ENCODE data around the gene CELA3B.
A peak's percentile ranks its signal among the peaks of the same experiment; 100 is the strongest.
"Not testable (repeated sequence)": the region's sequence is repeated elsewhere in the genome, so short reads cannot be mapped to it uniquely, and the experiment has no call there.

CELA3B gene

DNA sequence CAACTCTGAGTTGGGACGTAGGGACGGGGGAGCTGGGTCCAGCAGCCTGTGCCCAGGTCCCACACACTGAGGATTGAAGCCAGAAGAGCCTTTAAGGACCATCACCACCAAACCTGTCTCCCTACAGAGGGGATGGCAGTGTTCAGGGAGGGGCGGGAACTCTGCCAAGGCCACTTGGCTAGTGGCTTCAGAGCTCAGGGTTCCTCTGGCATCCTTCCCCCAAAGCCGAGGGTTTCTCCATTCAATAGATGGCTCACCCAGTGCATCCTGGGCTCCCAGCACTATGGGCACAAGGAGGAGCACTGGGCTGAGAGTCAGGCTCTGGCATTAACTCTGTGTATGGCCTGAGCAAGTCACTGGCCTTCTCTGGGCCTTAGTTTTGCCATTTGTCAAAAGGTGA, 4.4 kb downstream of the CELA3B start:
- DNase-seq, result not testable (repeated sequence)

DNA sequence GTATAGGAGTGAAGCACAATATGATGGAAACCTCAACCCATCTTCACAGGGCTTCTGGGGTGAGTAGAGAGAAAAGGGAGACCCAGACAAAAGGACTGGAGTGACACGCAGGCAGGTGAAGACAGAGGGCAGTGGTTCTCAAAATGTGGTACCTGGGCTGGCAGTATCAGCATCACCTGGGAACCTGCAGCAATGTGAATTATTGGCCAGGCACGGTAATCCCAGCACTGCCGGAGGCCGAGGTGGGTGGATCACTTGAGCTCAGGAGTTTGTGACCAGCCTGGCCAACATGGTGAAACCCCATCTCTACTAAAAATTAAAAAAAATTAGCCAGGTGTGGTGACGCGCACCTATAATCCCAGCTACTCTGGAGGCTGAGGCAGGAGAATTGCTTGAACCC, 5.3 kb downstream of the CELA3B start:
- DNase-seq, result not testable (repeated sequence)

DNA sequence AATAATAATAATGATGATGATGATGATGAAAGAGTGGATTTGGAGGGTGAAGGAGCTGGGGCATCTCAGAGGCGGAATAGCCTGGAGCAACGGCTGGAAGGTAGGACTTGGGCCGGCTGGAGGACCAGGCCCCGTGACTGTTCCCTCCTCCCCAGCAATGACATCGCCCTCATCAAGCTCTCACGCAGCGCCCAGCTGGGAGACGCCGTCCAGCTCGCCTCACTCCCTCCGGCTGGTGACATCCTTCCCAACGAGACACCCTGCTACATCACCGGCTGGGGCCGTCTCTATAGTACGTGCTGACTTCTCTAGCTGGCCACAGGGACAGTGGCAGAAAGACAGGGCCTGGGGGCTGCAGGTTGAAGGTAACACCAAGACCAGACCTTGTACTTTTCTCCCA, 6.7 kb downstream of the CELA3B start:
- DNase-seq, result not testable (repeated sequence)

DNA sequence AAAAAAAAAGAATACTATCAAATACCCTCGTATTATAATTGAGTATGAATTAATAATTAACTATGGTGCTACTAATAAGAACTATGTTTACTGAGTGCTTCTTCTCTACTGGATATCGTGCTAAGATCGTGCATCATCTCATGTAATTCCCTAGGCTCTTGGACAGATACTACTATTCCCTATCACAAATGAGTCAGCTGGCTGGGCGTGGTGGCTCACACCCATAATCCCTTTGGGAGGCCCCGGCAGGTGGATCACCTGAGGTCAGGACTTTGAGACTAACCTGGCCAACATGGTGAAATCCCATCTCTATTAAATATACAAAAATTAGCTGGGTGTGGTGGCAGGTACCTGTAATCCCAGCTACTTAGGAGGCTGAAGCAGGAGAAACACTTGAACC, 9.1 kb downstream of the CELA3B start:
- DNase-seq, result not testable (repeated sequence)

DNA sequence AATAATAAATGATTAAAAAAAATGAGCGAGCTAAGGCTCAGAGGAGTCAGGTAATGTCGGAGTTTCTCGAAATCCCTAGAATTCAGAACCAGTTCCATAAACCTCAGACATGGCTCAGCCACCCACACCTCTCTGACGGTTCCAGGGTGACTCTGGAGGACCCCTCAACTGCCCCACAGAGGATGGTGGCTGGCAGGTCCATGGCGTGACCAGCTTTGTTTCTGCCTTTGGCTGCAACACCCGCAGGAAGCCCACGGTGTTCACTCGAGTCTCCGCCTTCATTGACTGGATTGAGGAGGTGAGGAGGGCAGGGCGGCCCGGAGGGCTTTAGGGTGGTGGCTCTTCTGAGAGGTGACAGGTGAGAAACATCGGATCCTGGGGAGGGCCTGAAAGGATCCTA, 9.6 kb downstream of the CELA3B start:
- not testable (repeated sequence) for DNase-seq

DNA sequence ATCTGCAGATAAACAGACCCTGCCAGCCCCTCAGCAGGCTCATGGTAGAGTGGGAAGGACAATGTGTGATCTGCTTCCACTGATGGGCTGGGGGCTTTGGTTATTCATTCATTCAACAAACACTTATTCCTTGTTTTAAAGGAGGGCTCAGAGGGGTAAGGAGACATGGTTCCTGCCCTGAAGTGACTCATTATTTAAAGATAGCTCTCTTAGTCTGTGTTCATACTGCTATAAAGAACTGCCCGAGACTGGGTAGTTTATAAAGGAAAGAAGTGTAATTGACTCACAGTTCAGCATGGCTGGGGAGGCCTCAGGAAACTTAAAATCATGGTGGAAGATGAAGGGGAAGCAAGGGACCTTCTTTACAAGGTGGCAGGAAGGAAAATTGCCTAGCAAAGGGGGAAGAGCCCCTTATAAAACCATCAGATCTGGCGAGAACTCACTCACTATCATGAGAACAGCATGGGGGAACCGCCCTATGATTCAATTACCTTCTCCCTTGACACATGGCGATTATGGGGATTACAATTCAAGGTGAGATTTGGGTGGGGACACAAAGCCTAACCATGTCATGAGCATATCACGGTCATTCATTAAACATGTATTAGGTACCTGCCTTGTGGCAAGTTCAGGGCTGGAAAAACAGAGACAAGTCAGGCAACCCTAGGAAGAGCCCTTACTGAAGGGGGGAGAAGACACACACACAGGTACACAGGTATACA, 13.0 kb downstream of the CELA3B start:
- DNase-seq, result not testable (repeated sequence)

DNA sequence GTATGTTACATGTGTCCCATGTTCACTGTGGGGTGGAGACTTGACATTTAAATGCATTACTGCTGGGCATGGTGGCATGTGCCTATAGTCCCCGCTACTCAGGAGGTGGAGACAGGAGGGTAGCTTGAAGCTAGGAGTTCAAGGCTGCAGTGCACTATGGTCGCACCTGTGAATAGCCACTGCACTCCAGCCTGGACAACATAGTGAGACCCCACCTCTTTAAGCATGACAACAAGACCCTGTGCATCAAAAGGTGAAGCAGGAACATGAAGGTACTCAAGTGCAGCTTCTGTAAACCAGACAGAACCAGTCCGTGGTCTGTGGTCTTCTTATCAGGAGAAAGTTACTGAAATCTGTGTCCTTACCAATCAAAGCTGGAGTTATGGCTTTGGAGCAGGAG, 15.4 kb downstream of the CELA3B start:
- DNase-seq, result not testable (repeated sequence)

DNA sequence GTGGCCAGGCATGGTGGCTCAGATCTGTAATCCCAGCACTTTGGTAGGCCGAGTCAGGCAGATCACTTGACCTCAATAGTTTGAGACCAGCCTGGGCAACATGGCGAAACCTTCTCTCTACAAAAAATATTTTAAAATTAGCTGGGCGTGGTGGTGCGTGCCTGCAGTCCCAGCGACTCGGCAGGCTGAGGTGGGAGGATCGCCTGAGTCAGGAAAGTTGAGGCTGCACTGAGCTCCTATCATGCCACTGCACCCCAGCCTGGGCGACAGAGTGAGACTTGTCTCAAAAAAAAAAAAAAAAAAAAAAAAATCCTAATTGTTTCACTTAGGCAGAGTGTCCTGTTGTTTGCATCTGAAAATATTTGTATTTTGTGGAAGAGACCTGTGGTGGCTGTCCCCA, 17.9 kb downstream of the CELA3B start:
- not testable (repeated sequence) for DNase-seq

DNA sequence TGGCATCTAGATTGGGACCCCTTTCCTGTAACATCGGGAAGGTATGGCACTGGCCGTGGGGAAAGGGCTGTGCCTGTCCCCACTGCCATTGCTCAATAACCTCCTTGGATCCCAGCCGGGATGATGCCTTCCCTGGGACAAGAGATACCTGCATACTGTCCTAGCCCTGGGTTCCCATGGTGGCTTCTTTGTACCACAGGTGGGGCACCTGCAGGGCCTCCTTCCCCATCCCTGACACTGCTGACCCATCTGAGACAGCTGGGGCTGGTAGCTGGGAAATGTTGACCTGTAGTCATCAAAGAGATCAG, 19.8 kb downstream of the CELA3B start:
- not testable (repeated sequence) for DNase-seq

DNA sequence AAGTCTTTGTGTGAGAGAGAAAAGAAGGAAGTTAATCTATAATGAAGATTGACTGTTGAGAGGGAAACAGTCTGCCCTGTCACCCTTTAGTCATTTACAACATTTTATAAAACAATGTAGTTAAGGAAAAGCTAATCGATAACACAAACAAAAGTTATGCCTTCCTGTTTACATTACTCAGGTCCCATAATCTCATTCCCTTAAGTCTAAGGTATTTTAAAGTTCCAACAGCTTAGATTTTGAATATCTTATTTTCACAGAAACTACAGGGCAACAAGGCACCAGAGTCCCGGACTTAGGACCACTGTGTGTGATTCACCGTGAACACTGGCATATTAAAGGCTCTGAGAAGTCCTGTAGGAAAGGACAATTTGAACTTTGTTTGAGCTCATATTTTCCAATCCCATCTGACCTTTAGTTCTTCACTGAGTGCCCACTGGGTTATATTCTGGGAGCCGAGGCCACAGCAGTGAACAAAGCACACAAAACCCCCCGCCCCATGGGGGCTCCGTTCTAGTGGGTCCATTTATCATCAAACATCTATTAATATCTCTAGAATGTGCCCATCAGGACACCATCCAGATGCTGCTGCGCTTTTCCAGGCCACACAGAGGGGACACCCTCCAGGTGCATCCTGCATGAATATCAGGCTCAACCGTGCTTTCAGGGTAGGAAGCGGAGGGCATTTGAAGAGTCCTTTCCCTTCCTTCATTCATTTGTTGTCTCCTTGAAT, 21.2 kb downstream of the CELA3B start:
- not testable (repeated sequence) for DNase-seq

DNA sequence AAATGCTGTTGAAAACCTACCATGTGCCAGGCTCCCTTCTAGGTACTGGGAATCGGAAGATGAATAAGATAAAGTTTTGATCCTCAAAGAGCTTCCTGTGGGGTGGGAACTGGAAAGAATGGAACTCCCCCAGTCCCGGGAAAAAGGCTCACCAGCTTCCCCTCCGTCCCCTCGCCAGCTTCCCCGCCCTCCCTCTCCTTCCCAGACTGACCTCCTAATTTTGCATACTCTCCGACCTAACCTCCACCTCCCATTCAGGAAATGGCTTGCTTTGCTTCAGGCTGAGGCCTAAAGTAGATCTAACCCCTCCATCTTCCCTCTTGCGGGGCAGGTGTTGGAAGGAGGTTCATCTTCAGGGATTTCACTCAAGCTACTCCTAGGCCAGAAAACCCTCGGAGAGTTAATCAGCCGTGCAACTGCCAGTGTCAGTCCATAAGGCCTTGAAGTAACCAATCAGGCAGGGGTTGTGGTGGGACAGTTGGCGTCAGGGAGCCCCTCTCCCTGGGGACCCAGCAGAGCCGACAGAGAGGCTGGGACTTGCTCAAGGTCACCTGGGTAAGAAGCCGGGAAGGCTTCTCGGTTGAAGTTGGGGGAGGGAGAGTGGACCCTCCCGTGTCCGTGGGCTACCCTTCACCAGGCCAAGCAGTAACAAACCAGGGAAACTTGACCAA, 21.9 kb downstream of the CELA3B start:
- DNase-seq, result not testable (repeated sequence)

DNA sequence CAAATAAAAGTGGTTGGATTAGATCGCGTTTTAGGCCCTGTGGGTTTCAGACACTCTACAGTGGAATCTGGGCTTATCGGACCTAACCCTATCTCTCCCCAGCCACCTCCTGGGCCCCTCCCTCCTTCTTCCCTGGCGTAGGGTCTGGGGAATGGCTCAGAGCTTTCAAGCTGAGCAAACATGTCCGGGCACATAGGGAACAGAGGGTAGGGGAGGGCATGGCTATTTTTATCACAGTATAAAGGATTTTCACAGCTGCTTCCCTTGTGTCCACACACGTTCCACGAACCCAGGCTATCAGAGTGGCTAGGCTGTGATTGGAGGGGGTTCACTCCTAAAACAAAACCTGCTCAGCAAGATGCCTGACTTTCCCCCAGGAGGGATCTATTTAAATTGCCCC, 22.8 kb downstream of the CELA3B start:
- not testable (repeated sequence) for DNase-seq

DNA sequence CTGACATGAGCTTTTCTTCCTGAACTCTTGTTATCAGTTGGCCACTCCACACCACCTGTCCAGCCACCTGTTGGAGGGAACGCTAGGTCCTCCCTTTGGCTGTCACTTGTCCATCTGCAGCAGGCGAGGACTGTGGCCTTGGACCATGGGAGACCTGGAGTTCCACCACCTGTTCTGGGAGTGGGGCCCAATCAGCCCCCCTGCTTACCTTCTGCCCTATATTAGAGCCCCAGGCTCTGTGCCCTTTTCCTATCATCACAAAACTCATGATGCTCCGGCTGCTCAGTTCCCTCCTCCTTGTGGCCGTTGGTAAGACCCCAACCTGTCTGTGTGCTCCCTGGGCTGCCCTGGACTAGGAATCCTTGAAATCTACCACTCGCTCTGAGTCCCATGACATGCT, 24.6 kb downstream of the CELA3B start, which contains the start of gene CELA3A:
Gene CELA3A, plus strand, starts transcription at position 249 of the 400 bp plus-strand sequence. Its CDS starts 18 bp downstream, at position 267.
- no peak for DNase-seq

DNA sequence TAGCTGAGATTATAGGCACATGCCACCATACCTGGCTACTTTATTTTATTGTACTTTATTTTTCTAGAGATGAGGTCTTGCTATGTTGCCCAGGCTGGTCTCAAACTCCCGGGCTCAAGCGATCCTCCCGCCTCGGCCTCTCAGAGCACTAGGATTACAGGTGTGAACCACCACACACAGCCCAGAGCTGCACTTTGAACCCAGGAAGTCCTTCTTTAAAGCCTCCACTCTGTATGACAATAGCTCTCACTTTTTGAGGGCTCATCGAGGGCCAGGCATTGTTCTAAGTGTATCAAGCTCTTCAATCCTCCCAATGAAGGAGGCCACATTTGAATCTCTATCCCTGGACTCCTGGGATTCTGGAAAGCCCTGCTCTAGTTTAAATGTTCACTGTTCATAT, 25.6 kb downstream of the CELA3B start:
- DNase-seq, result not testable (repeated sequence)

DNA sequence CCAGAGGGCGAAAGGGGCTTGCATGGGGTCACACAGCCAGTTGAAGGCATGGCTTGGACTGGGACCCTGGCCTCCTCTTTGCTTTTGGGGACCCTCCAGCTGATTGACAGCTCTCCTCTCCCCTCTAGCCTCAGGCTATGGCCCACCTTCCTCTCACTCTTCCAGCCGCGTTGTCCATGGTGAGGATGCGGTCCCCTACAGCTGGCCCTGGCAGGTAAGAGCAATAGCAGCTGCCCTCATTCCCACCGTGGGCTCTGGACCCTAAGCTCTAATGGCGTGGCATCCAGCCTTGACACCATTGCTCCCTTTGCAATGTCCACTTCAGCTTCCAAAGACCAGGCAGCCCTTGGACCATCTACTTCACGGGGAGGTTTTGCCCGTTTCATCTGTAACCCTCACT, 26.1 kb downstream of the CELA3B start:
- DNase-seq, result not testable (repeated sequence)

DNA sequence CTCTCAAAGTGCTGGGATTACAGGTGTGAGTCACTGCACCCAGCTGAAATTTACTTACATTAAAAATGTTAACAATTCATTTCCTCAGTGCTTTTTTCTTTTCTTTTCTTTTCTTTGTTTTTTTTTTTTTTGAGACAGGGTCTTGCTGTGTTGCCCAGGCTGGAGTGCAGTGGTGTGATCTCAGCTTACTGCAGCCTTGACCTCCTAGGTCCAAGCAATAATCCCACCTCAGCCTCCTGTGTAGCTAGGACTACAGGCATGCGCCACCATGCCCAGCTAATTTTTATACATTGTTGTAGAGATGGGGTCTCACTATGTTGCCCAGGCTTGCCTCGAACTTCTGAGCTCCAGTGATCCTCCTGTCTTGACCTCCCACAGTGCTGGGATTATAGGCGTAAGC, 27.1 kb downstream of the CELA3B start:
- DNase-seq, result not testable (repeated sequence)

DNA sequence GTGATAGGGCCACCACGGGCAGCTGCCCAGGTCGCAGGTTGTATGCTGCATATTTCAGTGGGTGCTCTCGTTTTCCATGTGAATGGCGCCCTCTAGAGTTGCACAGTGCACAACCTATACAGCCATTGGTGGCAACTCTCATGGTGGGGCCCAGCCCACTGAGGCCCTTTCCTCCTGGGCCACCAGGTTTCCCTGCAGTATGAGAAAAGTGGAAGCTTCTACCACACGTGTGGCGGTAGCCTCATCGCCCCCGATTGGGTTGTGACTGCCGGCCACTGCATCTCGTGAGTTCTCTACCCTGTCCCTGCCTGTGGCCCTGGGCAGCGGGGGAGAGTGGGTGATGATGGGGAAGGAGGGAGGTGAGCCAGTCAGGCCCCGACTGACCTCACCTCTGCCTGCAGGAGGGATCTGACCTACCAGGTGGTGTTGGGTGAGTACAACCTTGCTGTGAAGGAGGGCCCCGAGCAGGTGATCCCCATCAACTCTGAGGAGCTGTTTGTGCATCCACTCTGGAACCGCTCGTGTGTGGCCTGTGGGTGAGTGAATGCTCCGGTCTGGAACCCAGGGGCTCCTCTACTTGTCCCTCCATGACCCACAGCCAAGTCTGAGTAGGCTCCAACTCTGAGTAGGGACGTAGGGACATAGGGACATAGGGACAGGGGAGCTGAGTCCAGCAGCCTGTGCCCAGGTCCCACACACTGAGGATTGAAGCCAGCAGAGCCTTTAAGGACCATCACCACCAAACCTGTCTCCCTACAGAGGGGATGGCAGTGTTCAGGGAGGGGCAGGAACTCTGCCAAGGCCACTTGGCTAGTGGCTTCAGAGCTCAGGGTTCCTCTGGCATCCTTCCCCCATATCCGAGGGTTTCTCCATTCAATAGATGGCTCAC, 28.7 kb downstream of the CELA3B start:
- DNase-seq, result peak; percentile 13 to 64

DNA sequence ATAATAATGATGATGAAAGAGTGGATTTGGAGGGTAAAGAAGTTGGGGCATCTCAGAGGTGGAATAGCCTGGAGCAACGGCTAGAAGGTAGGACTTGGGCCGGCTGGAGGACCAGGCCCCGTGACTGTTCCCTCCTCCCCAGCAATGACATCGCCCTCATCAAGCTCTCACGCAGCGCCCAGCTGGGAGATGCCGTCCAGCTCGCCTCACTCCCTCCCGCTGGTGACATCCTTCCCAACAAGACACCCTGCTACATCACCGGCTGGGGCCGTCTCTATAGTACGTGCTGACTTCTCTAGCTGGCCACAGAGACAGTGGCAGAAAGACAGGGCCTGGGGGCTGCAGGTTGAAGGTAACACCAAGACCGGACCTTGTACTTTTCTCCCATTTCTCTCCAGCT, 29.9 kb downstream of the CELA3B start:
- DNase-seq, result not testable (repeated sequence)

DNA sequence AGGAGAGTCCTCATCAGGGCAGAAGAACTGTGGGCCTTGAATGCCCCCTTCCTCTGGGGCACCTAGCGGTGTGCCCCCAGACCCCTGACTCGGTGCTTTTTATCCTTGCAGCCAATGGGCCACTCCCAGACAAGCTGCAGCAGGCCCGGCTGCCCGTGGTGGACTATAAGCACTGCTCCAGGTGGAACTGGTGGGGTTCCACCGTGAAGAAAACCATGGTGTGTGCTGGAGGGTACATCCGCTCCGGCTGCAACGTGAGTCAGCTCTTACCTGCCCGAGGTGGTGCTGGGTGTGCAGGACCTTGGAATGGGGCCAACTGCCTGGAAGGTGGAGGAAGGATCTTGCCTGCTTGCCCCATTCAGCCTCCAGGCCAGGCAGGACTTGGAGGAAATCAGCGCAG, 30.4 kb downstream of the CELA3B start:
- DNase-seq, result not testable (repeated sequence)

DNA sequence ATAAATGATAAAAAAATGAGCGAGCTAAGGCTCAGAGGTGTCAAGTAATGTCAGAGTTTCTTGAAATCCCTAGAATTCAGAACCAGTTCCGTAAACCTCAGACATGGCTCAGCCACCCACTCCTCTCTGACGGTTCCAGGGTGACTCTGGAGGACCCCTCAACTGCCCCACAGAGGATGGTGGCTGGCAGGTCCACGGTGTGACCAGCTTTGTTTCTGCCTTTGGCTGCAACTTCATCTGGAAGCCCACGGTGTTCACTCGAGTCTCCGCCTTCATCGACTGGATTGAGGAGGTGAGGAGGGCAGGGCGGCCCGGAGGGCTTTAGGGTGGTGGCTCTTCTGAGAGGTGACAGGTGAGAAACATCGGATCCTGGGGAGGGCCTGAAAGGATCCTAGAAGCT, 32.7 kb downstream of the CELA3B start:
- not testable (repeated sequence) for DNase-seq

DNA sequence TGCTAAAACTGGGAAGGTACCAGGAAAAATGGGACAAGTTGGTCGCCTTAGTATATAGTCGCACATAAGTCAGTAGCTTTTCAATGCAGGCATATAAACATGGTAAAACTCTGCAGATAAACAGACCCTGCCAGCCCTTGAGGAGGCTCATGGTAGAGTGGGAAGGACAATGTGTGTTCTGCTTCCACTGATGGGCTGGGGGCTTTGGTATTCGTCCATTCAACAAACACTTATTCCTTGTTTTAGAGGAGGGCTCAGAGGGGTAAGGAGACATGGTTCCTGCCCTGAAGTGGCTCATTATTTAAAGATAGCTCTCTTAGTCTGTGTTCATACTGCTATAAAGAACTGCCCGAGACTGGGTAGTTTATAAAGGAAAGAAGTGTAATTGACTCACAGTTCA, 35.9 kb downstream of the CELA3B start:
- not testable (repeated sequence) for DNase-seq

DNA sequence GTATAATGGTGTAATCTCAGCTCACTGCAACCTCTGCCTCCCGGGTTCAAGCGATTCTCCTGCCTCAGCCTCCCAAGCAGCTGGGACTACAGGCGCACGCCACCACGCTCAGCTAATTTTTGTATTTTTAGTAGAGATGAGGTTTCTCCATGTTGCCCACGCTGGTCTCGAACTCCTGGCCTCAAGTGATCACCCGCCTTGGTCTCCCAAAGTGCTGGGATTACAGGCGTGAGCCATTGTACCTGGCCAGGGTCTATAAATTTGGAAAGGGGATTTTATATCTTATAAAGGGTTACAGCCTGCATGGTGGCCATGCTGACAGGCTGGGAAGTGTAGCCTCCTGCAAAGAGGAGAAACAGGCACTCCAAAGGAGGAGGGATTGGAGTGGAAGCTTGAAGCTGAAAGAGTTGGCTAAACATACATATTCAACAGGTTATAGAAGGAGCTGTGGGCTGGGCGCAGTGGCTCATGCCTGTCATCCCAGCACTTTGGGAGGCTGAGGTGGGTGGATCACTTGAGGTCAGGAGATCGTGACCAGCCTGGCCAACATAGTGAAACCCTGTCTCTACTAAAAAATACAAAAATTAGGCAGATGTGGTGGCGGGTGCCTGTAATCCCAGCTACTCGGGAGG, 37.9 kb downstream of the CELA3B start:
- DNase-seq, result not testable (repeated sequence)

All from NCI-H1930 (cell line).